CD4-positive, alpha-beta T cell (primary cell): ENCODE measurements around the gene RGS16. TPM values are rescaled to one million over a fixed set of nuclear protein-coding genes. Genes with fewer than 3 reads are reported as not detected.

Experiments used
- ATAC-seq: fragments of 200-7000 bp; cut with Tn5 transposase; one replicate; pipeline ENCODE4 v1.10.0; 2022; ENCODE audit warnings: mild to moderate bottlenecking; ENCODE audit not compliant: poor library complexity
- CTCF ChIA-PET: fragments of 350-600 bp; sonication (Branson Sonifier 250); formaldehyde crosslinking; loops from one replicate; lab custom pipeline; 2021; ENCODE audit warnings: antibody characterized with exemption, inconsistent platforms; lab: Charles Lee
- POLR2A ChIA-PET: fragments of 350-600 bp; sonication (Branson Sonifier 250); formaldehyde crosslinking; loops from one replicate; lab custom pipeline; 2021; ENCODE audit warnings: antibody characterized with exemption, inconsistent platforms; lab: Charles Lee
- DNase-seq, 14 experiments: peaks; one replicate each; pipeline ENCODE4 v3.0.0-alpha.2; 2013 to 2020; ENCODE audit warnings: mixed read lengths in 2 of 14
- H3K27ac ChIP-seq, 2 donors: one replicate each; pipeline versions ENCODE4 v1.5.1 to v1.7.0; 2013; ENCODE audit warnings: low read length in 2 of 2, low read depth in 1 of 2, mild to moderate bottlenecking in 1 of 2
- H3K27me3 ChIP-seq, 2 experiments: 1 replicate in 1 of 2; 2 replicates in 1 of 2; pipeline versions ENCODE4 v1.6.1 to v1.7.0; 2013; ENCODE audit warnings: low read length in 2 of 2, control low read depth in 1 of 2, mild to moderate bottlenecking in 1 of 2, moderate library complexity in 1 of 2; ENCODE audit not compliant: insufficient read depth in 2 of 2, control insufficient read depth in 1 of 2
- H3K36me3 ChIP-seq: one replicate; pipeline ENCODE4 v1.6.1; 2013; ENCODE audit warnings: low read length, control low read depth; ENCODE audit not compliant: insufficient read depth
- H3K4me1 ChIP-seq: one replicate; pipeline ENCODE4 v1.6.1; 2013; ENCODE audit warnings: low read length, control low read depth; ENCODE audit not compliant: insufficient read depth
- H3K4me3 ChIP-seq: one replicate; pipeline ENCODE4 v1.5.1; 2013; ENCODE audit warnings: mild to moderate bottlenecking, low read length, moderate library complexity
- H3K9me3 ChIP-seq, 2 experiments: 1 replicate in 1 of 2; 2 replicates in 1 of 2; pipeline versions ENCODE4 v1.6.1 to v1.7.0; 2013; ENCODE audit warnings: low read length in 2 of 2, mild to moderate bottlenecking in 2 of 2, control low read depth in 1 of 2, moderate library complexity in 1 of 2; ENCODE audit not compliant: control insufficient read depth in 1 of 2, insufficient read depth in 1 of 2
- H3K27ac Mint-ChIP-seq: one replicate; pipeline ENCODE4 v1.8.0; 2020; ENCODE audit warnings: mixed read lengths
- H3K27me3 Mint-ChIP-seq: one replicate; pipeline ENCODE4 v1.8.0; 2021; ENCODE audit warnings: mixed read lengths
- H3K36me3 Mint-ChIP-seq: one replicate; pipeline ENCODE4 v1.8.0; 2021; ENCODE audit warnings: low read depth, mixed read lengths
- H3K4me1 Mint-ChIP-seq: one replicate; pipeline ENCODE4 v1.8.0; 2021; ENCODE audit warnings: low read depth, mixed read lengths
- H3K4me3 Mint-ChIP-seq: one replicate; pipeline ENCODE4 v1.8.0; 2020; ENCODE audit warnings: mild to moderate bottlenecking, mixed read lengths
- H3K9me3 Mint-ChIP-seq: one replicate; pipeline ENCODE4 v1.8.0; 2020; ENCODE audit warnings: mixed read lengths
- intact Hi-C, 2 experiments: fragments of 100-400 bp; cut with DNase I in 1 of 2; cut with micrococcal nuclease in 1 of 2; formaldehyde crosslinking; loops; one replicate each; pipeline versions ENCODE4 v1.15.1 to v1.9.0; 2023 to 2025; cut with DNase I, micrococcal nuclease
- total RNA-seq, 174 experiments: library from RNA in 2 of 174; stranded (reverse) in 2 of 174; gene quantifications; one replicate each; pipeline ENCODE4 v1.2.3 and lab custom pipeline; 2021 to 2026
- TF ChIP-seq, protein P1 (sequence below): fragments of 200-600 bp; IDR thresholded peaks from one replicate; pipeline ENCODE4 v1.8.0; 2022; ENCODE audit warnings: antibody characterized with exemption, mild to moderate bottlenecking

RGS16 gene
- total RNA-seq, 2 experiments from 2014 or later = 16.3 to 16.4 TPM

DNA sequence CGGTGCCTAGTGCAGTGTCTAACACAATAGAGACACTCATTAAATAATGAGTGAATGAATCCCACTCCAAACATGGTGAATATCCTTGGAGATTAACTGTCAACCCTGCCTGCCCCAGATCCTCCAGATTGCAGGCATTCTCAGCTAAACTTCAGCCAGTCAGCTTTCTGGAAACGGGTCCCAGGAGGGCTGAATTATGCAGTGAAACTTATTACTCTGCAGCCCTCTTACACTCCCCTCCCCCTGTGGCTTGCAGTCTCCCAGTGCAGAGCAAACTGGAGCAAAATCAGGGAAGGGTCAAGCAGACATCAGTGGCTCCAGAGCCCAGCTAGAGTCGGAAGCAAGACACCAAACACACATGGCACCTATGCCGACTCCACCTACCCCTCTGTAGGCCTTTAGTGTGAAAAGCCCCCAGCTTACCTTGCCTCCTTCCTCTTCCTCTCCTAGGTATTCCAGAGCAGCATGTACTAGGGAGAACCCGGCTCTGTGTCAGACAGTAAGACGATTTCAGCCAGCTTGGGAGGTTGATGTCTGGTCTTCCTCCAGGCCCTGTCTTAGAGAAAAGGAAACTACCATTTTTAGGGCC, 6.5 kb upstream of the RGS16 start:
- H3K4me3 Mint-ChIP-seq = no peak overlapping the region
- H3K9me3 Mint-ChIP-seq = no peaks in the 10 kb centered on the region
- intact Hi-C loops = no loop called here
- H3K36me3 Mint-ChIP-seq = no peaks in the 10 kb centered on the region
- no peak for DNase-seq
- no peak for ATAC-seq
- peaks cover 20% of the 10 kb centered on the region for H3K4me1 ChIP-seq
- TF ChIP-seq, protein P1, sequence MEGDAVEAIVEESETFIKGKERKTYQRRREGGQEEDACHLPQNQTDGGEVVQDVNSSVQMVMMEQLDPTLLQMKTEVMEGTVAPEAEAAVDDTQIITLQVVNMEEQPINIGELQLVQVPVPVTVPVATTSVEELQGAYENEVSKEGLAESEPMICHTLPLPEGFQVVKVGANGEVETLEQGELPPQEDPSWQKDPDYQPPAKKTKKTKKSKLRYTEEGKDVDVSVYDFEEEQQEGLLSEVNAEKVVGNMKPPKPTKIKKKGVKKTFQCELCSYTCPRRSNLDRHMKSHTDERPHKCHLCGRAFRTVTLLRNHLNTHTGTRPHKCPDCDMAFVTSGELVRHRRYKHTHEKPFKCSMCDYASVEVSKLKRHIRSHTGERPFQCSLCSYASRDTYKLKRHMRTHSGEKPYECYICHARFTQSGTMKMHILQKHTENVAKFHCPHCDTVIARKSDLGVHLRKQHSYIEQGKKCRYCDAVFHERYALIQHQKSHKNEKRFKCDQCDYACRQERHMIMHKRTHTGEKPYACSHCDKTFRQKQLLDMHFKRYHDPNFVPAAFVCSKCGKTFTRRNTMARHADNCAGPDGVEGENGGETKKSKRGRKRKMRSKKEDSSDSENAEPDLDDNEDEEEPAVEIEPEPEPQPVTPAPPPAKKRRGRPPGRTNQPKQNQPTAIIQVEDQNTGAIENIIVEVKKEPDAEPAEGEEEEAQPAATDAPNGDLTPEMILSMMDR = no peak
- H3K27ac ChIP-seq = no peak overlapping the region
- H3K9me3 ChIP-seq = no peaks in the 10 kb centered on the region
- CTCF ChIA-PET = interaction anchor here (1.7 to 2.6 kb wide), 2 partner anchors 9 to 15 kb away, joined by 4 to 7 read pairs; no protein-coding TSS in a partner anchor
- H3K4me3 ChIP-seq = no peak overlapping the region
- no peak overlapping the region for H3K27ac Mint-ChIP-seq
- H3K27me3 Mint-ChIP-seq = peaks cover 64% of the 10 kb centered on the region
- no peaks in the 10 kb centered on the region for H3K36me3 ChIP-seq
- peaks cover 14 to 23% of the 10 kb centered on the region in 2 experiments for H3K27me3 ChIP-seq
- POLR2A ChIA-PET = no interaction called here
- H3K4me1 Mint-ChIP-seq = peaks cover 12% of the 10 kb centered on the region

DNA sequence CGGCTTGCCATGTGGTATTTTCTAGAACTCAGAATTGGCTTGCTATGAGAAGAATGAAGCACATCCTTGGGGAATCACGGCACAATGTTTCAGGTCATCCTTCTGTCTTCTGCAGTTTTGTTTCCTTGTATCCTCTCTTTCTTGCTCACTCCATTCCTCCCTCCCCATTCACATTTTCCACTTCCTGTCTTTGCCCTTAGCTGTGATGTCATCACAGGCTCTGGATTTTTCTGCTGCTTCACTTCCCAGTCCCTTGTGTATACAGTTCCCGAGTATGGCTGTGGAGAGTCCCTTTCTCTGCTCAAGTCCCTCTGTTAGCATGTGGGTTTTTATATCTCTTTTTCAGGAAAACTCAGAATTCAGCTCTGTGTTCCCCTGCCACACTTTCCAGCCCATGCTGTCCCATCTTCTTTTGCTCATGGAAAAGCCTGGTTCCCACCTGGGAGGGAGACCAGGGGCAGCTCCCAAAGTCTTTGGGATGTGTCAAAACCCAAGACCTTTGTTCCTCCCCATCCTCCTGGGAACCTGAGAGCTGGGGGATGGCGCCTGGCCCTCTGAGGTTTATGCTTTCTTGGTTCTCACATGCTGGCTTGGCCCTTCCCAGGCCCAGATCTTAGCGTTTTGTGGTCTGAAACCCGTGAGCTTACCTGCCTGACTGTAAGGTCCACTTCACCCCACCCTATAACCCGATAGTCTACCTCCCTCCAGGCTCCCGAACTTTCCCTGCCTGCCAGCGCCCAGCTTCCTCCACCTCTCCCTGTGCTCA, 4.8 kb upstream of the RGS16 start:
- peaks cover 4% of the 10 kb centered on the region for H3K4me1 Mint-ChIP-seq
- CTCF ChIA-PET = interaction anchor here (1.3 to 15.9 kb wide), 2 partner anchors 12 to 178 kb away, joined by 3 to 370 read pairs; partner anchors contain the start of gene NPL

DNA sequence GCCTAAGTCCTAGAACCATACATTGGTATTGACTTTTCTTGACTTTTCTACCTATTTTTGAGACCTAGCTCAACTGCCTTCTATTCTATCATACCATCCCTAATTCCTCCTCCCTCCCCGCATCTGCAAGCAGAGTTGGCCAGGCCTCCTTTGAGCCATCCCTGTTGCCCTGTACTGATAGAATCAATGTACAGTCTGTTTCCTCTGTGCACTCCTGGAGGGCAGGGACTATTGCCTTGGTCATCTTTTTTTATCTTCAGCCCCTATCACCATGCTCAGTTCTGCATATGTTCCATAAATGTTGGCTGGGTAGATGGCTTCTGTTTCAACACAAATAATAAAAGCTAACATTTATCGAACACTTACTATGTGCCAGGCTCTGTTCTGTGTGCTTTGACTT, 4.0 kb upstream of the RGS16 start:
- CTCF ChIA-PET = interaction anchor here (1.3 to 15.9 kb wide), 3 partner anchors 12 to 179 kb away, joined by 3 to 370 read pairs (median 11); partner anchors contain the start of gene NPL
- H3K4me3 Mint-ChIP-seq = no peak overlapping the region
- peaks cover 18% of the 10 kb centered on the region for H3K4me1 ChIP-seq
- no peaks in the 10 kb centered on the region for H3K4me1 Mint-ChIP-seq
- no peak overlapping the region for H3K27ac Mint-ChIP-seq
- intact Hi-C loops = loop anchor here in 1 of 2 experiments (10.0 kb wide), 1 partner anchor 867 kb away; the partner anchor contains the start of gene SMG7
- no peaks in the 10 kb centered on the region for H3K36me3 ChIP-seq
- H3K27me3 Mint-ChIP-seq = peaks cover 50% of the 10 kb centered on the region
- no peaks in the 10 kb centered on the region for H3K36me3 Mint-ChIP-seq
- DNase-seq (no peak), ATAC-seq (no peak)
- no peaks in the 10 kb centered on the region for H3K9me3 ChIP-seq
- H3K9me3 Mint-ChIP-seq = no peaks in the 10 kb centered on the region
- H3K27ac ChIP-seq = no peak overlapping the region
- TF ChIP-seq, protein P1 = no peak
- peaks cover 5 to 13% of the 10 kb centered on the region in 2 experiments for H3K27me3 ChIP-seq
- no peak overlapping the region for H3K4me3 ChIP-seq
- POLR2A ChIA-PET = no interaction called here

More for the DNA sequence above, 4.8 kb upstream of the RGS16 start:
- Histone ChIP-seq H3K27me3 (peaks cover 9 to 21% of the 10 kb centered on the region in 2 experiments), H3K4me1 (peaks cover 14% of the 10 kb centered on the region), H3K4me3 (no peak overlapping the region), H3K36me3 (no peaks in the 10 kb centered on the region), H3K9me3 (no peaks in the 10 kb centered on the region), H3K27ac (no peak overlapping the region)
- Mint-ChIP-seq H3K36me3 (no peaks in the 10 kb centered on the region), H3K27ac (no peak overlapping the region), H3K9me3 (no peaks in the 10 kb centered on the region), H3K27me3 (peaks cover 58% of the 10 kb centered on the region), H3K4me3 (no peak overlapping the region)
- ATAC-seq = no peak
- intact Hi-C loops = loop anchor here in 1 of 2 experiments (10.0 kb wide), 1 partner anchor 866 kb away; the partner anchor contains the start of gene SMG7
- POLR2A ChIA-PET = no interaction called here
- no peak for DNase-seq
- TF ChIP-seq, protein P1 = no peak
